GM18502 (cell line): Measurements from ENCODE around the gene PRRC2A.
A peak's percentile ranks its signal among the peaks of the same experiment; 100 is the strongest.

Source experiments
- ATAC-seq: cut with Tn5 transposase; IDR thresholded peaks from one replicate; pipeline ENCODE4 v1.9.1; 2021; ENCODE audit warnings: mild to moderate bottlenecking; ENCODE audit not compliant: unreplicated experiment, poor library complexity

Gene PRRC2A

GRCh38 chr6:31620586-31621319, at the start of gene PRRC2A:
Gene PRRC2A (plus strand): TSS chr6:31620715. CDS start chr6:31622790, 2,075 bp downstream.
- ATAC-seq = peak; percentile 33

DNA sequence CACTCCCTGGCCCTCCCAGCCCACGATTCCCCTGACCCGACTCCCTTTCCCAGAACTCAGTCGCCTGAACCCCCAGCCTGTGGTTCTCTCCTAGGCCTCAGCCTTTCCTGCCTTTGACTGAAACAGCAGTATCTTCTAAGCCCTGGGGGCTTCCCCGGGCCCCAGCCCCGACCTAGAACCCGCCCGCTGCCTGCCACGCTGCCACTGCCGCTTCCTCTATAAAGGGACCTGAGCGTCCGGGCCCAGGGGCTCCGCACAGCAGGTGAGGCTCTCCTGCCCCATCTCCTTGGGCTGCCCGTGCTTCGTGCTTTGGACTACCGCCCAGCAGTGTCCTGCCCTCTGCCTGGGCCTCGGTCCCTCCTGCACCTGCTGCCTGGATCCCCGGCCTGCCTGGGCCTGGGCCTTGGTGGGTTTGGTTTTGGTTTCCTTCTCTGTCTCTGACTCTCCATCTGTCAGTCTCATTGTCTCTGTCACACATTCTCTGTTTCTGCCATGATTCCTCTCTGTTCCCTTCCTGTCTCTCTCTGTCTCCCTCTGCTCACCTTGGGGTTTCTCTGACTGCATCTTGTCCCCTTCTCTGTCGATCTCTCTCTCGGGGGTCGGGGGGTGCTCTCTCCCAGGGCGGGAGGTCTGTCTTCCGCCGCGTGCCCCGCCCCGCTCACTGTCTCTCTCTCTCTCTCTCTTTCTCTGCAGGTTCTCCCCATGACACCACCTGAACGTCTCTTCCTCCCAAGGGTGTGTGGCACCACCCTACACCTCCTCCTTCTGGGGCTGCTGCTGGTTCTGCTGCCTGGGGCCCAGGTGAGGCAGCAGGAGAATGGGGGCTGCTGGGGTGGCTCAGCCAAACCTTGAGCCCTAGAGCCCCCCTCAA, 48.2 kb upstream of the PRRC2A start, which contains the start of gene LTA:
Gene LTA, plus strand, starts transcription at position 249 of the 871 bp plus-strand sequence. Its CDS starts 454 bp downstream, at position 703.
- ATAC-seq = no peak

DNA sequence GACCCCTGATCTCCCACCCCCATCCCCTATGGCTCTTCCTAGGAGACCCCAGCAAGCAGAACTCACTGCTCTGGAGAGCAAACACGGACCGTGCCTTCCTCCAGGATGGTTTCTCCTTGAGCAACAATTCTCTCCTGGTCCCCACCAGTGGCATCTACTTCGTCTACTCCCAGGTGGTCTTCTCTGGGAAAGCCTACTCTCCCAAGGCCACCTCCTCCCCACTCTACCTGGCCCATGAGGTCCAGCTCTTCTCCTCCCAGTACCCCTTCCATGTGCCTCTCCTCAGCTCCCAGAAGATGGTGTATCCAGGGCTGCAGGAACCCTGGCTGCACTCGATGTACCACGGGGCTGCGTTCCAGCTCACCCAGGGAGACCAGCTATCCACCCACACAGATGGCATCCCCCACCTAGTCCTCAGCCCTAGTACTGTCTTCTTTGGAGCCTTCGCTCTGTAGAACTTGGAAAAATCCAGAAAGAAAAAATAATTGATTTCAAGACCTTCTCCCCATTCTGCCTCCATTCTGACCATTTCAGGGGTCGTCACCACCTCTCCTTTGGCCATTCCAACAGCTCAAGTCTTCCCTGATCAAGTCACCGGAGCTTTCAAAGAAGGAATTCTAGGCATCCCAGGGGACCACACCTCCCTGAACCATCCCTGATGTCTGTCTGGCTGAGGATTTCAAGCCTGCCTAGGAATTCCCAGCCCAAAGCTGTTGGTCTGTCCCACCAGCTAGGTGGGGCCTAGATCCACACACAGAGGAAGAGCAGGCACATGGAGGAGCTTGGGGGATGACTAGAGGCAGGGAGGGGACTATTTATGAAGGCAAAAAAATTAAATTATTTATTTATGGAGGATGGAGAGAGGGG, 47.0 kb upstream of the PRRC2A start:
- ATAC-seq = no peak

DNA sequence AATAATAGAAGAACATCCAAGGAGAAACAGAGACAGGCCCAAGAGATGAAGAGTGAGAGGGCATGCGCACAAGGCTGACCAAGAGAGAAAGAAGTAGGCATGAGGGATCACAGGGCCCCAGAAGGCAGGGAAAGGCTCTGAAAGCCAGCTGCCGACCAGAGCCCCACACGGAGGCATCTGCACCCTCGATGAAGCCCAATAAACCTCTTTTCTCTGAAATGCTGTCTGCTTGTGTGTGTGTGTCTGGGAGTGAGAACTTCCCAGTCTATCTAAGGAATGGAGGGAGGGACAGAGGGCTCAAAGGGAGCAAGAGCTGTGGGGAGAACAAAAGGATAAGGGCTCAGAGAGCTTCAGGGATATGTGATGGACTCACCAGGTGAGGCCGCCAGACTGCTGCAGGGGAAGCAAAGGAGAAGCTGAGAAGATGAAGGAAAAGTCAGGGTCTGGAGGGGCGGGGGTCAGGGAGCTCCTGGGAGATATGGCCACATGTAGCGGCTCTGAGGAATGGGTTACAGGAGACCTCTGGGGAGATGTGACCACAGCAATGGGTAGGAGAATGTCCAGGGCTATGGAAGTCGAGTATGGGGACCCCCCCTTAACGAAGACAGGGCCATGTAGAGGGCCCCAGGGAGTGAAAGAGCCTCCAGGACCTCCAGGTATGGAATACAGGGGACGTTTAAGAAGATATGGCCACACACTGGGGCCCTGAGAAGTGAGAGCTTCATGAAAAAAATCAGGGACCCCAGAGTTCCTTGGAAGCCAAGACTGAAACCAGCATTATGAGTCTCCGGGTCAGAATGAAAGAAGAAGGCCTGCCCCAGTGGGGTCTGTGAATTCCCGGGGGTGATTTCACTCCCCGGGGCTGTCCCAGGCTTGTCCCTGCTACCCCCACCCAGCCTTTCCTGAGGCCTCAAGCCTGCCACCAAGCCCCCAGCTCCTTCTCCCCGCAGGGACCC, 46.1 kb upstream of the PRRC2A start:
- ATAC-seq = no peak

DNA sequence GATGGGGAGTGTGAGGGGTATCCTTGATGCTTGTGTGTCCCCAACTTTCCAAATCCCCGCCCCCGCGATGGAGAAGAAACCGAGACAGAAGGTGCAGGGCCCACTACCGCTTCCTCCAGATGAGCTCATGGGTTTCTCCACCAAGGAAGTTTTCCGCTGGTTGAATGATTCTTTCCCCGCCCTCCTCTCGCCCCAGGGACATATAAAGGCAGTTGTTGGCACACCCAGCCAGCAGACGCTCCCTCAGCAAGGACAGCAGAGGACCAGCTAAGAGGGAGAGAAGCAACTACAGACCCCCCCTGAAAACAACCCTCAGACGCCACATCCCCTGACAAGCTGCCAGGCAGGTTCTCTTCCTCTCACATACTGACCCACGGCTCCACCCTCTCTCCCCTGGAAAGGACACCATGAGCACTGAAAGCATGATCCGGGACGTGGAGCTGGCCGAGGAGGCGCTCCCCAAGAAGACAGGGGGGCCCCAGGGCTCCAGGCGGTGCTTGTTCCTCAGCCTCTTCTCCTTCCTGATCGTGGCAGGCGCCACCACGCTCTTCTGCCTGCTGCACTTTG, 45.1 kb upstream of the PRRC2A start, which contains the start of gene TNF:
Gene TNF, plus strand, starts transcription at position 231 of the 567 bp plus-strand sequence. Its CDS starts 177 bp downstream, at position 408.
- ATAC-seq = no peak

- ATAC-seq = no peak
Measured at GRCh38 chr6:31575952-31576685, 44.4 kb upstream of the PRRC2A start.

DNA sequence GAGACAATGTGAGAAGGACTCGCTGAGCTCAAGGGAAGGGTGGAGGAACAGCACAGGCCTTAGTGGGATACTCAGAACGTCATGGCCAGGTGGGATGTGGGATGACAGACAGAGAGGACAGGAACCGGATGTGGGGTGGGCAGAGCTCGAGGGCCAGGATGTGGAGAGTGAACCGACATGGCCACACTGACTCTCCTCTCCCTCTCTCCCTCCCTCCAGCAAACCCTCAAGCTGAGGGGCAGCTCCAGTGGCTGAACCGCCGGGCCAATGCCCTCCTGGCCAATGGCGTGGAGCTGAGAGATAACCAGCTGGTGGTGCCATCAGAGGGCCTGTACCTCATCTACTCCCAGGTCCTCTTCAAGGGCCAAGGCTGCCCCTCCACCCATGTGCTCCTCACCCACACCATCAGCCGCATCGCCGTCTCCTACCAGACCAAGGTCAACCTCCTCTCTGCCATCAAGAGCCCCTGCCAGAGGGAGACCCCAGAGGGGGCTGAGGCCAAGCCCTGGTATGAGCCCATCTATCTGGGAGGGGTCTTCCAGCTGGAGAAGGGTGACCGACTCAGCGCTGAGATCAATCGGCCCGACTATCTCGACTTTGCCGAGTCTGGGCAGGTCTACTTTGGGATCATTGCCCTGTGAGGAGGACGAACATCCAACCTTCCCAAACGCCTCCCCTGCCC, 43.5 kb upstream of the PRRC2A start:
- no peak for ATAC-seq

DNA sequence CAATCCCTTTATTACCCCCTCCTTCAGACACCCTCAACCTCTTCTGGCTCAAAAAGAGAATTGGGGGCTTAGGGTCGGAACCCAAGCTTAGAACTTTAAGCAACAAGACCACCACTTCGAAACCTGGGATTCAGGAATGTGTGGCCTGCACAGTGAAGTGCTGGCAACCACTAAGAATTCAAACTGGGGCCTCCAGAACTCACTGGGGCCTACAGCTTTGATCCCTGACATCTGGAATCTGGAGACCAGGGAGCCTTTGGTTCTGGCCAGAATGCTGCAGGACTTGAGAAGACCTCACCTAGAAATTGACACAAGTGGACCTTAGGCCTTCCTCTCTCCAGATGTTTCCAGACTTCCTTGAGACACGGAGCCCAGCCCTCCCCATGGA, 42.9 kb upstream of the PRRC2A start:
- no peak for ATAC-seq

DNA sequence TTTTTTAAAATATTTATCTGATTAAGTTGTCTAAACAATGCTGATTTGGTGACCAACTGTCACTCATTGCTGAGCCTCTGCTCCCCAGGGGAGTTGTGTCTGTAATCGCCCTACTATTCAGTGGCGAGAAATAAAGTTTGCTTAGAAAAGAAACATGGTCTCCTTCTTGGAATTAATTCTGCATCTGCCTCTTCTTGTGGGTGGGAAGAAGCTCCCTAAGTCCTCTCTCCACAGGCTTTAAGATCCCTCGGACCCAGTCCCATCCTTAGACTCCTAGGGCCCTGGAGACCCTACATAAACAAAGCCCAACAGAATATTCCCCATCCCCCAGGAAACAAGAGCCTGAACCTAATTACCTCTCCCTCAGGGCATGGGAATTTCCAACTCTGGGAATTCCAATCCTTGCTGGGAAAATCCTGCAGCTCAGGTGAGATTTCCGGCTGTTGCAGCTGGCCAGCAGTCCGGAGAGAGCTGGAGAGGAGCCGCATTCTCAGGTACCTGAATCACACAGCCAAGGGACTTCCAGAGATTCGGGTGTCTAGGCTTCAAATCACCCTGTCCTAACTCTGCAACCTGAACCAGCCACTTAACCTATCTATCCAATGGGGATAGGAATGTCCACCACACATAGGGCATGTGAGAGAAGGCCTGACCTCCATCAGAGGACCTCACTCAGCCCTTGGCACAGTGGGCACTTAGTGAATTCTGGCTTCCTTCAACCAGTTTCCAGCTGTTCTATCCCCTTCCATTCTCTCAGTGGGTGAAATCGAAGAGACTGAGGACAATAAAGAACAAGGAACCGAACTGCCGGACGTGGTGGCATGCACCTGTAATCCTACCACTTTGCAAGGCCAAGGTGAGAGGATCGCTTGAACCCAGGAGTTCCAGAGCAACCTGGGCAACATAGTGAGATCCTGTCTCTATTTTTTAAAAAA, 42.1 kb upstream of the PRRC2A start:
- no peak for ATAC-seq

- no peak for ATAC-seq
Measured at GRCh38 chr6:31579119-31579505, 41.4 kb upstream of the PRRC2A start.

DNA sequence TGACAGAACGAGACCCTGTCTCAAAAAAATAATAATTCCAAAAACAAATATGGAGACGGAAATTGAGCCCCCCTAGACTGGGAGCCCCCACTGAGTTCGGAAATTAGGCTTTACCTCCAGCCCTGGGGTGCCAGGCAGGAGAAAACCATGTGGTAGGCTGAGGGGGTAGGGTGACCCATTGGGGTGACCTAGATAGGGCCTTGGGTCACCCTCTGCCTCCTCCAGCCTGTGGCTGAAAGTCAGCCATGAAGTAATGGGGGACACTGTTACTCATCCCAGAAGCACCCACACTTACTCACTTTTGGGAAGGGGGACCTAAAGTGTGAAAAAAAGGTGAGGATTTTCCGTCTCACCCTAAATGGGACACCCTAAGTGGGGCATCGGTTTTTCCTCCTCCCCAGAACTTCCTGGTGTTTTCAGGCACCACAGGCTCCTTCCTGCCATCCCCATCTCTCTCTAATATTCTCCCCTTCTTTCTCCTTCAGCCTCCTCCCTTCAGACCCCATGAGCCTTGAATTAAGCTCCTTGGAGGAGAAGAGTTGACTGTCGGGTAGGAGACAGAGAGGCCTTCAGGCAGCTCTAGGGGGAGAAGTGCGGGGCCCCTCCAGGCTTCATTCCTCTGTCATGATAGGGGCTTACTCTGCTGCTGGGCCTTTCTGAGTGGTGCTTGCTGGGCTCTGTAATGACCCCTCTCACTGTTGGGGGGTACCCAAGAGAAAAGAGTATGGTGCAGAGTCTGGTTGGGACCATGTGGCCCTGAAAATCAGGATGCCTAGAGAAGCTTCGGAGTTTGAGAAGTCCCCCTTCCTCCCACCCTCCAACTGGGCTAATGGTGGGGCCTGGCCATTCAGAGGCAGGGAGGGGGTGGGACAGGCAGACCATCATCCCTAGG, 40.7 kb upstream of the PRRC2A start:
- ATAC-seq = no peak

DNA sequence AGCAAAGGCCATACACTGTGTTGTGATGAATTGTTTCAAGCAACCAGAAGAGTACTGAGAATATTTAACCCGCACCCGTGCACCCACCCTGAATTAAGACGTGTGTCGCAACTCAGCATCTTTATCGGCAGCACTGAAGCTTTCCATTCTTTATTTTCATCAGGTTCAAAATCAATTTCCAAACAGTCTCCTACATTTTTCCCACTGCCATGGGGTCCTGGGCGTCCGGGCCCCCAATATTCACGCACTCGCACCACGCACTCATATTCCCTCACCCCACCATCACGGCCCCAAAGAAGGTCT, 40.1 kb upstream of the PRRC2A start:
- no peak for ATAC-seq

DNA sequence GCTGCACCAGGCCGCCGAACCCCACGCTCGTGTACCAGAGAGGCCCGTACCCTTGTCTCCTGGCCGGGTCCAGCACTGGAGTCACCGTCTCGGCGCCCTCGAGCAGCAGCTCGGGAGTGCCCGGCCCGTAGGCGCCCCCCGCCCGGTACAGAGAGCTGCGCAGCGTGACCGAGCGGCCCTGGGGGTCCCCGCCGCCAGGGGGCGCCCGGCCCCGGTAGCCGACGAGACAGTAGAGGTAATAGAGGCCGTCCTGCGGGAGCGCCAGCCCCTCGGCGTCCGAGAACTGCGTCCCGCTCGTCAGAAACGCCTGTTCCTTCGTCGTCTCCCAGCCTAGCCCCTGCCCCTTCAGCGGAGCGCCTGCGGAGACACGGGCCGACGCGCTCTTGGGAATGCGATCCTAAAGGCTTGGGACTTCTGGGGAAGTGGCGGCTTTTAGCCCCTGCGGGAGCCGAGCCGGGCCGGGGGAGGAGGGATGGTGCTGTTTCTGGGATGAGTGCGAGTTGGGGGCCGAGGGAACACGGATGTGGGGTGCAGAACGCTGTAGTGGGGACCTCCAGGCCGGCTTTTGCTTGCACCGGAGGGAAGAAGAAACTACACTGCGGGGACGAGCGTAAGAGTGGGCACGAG, 39.6 kb upstream of the PRRC2A start:
- peak; percentile 52 for ATAC-seq

DNA sequence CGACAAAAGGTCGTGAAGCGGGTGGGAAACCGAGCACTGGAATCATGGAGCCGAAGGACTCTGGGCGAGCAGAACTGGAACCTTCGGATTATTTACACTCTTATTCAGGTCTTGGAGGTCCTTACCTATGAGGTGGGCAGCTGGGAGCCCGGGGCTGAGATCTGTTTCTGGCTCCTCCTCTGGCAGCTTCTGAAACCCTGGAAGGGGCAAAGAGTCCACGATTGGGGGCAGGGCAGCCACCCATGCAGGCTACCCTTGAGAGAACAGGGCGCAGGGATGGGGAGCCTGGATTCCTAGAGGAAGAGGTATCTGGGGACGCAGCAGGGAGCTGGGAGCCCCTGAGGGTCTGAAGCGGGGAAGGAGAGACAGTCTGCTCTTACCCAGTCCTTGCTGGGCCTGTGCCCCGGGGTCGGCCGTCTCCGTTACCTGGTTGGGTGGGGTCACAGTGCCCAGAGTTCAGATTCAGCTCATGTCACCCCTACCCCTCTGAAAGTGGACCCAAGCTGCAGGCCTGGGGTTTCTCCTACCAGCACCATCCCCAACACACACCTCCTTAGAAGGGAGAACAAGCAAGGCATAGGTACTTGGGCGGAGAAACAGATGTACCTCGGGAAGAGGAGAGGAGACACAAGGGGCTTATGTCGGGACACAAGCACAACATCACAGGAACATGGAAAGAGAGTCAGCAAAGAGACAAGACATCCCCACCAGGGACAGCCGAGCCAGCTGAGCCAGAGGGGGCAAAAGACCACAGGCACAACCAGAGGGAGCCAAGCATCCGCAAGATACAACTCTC, 38.9 kb upstream of the PRRC2A start:
- ATAC-seq = no peak

- ATAC-seq = no peak
Measured at GRCh38 chr6:31582230-31582643, 38.3 kb upstream of the PRRC2A start, which contains the start of gene LTB. Gene LTB (minus strand): TSS chr6:31582424. CDS start chr6:31582417, 7 bp downstream.
